H9 (cell line): ENCODE data around the gene USP53. TPM values are rescaled to one million over a fixed set of nuclear protein-coding genes. Genes with fewer than 3 reads are reported as not detected.

Experiments used
- DNase-seq: peaks from one replicate; pipeline ENCODE4 v3.0.0-alpha.2; 2017
- H2AFZ ChIP-seq: one replicate; pipeline ENCODE4 v1.6.1; 2013; ENCODE audit warnings: mild to moderate bottlenecking, low read length, control low read depth, moderate library complexity
- H2AK5ac ChIP-seq: 2 replicates; pipeline ENCODE4 v1.6.1; 2013; ENCODE audit warnings: low read length, control low read depth, mixed read lengths; ENCODE audit not compliant: insufficient read length
- H2BK120ac ChIP-seq: one replicate; pipeline ENCODE4 v1.6.1; 2013; ENCODE audit warnings: low read depth, mild to moderate bottlenecking, low read length, control low read depth, inconsistent platforms; ENCODE audit not compliant: poor library complexity, severe bottlenecking
- H2BK12ac ChIP-seq: 2 replicates; pipeline ENCODE4 v1.6.1; 2013; ENCODE audit warnings: low read length, control low read depth, mixed read lengths, low read depth; ENCODE audit not compliant: insufficient read length
- H2BK15ac ChIP-seq: 2 replicates; pipeline ENCODE4 v1.6.1; 2013; ENCODE audit warnings: low read depth, low read length, control low read depth
- H2BK20ac ChIP-seq: one replicate; pipeline ENCODE4 v1.6.1; 2013; ENCODE audit warnings: low read depth, mild to moderate bottlenecking, low read length, control low read depth, inconsistent platforms; ENCODE audit not compliant: poor library complexity, severe bottlenecking
- H2BK5ac ChIP-seq: 2 replicates; pipeline ENCODE4 v1.6.1; 2013; ENCODE audit warnings: low read length, control low read depth, mixed read lengths; ENCODE audit not compliant: insufficient read length
- H3K14ac ChIP-seq: 2 replicates; pipeline ENCODE4 v1.6.1; 2013; ENCODE audit warnings: low read length, control low read depth; ENCODE audit not compliant: insufficient read depth
- H3K18ac ChIP-seq: 2 replicates; pipeline ENCODE4 v1.6.1; 2013; ENCODE audit warnings: low read depth, mild to moderate bottlenecking, mixed read lengths, low read length, control low read depth; ENCODE audit not compliant: insufficient read length
- H3K23ac ChIP-seq: 2 replicates; pipeline ENCODE4 v1.6.1; 2013; ENCODE audit warnings: low read length, control low read depth, mixed read lengths, low read depth; ENCODE audit not compliant: insufficient read length
- H3K23me2 ChIP-seq: 2 replicates; pipeline ENCODE4 v1.6.1; 2013; ENCODE audit warnings: low read depth, mild to moderate bottlenecking, mixed read lengths, low read length, control low read depth; ENCODE audit not compliant: insufficient read length, poor library complexity, severe bottlenecking
- H3K27ac ChIP-seq: 2 replicates; pipeline ENCODE4 v1.5.1; 2013; ENCODE audit warnings: low read length, control low read depth, mixed read lengths, low read depth; ENCODE audit not compliant: insufficient read length
- H3K27me3 ChIP-seq: 2 replicates; pipeline ENCODE4 v1.6.1; 2013; ENCODE audit warnings: low read length, control low read depth, inconsistent platforms; ENCODE audit not compliant: insufficient read depth
- H3K4ac ChIP-seq: 2 replicates; pipeline ENCODE4 v1.6.1; 2013; ENCODE audit warnings: low read depth, mild to moderate bottlenecking, control low read depth, inconsistent platforms, low read length, moderate library complexity
- H3K4me1 ChIP-seq: 2 replicates; pipeline ENCODE4 v1.6.1; 2013; ENCODE audit warnings: low read length, control low read depth, inconsistent platforms; ENCODE audit not compliant: insufficient read depth
- H3K4me2 ChIP-seq: 2 replicates; pipeline ENCODE4 v1.6.1; 2013; ENCODE audit warnings: low read length, control low read depth, mixed read lengths; ENCODE audit not compliant: insufficient read length, insufficient read depth
- H3K56ac ChIP-seq: 2 replicates; pipeline ENCODE4 v1.6.1; 2013; ENCODE audit warnings: low read depth, mild to moderate bottlenecking, mixed read lengths, low read length, control low read depth; ENCODE audit not compliant: insufficient read length
- H3K79me1 ChIP-seq: 2 replicates; pipeline ENCODE4 v1.6.1; 2013; ENCODE audit warnings: low read depth, mild to moderate bottlenecking, moderate library complexity, low read length, control low read depth, inconsistent platforms; ENCODE audit not compliant: insufficient read depth, poor library complexity, severe bottlenecking
- H3K79me2 ChIP-seq: 2 replicates; pipeline ENCODE4 v1.6.1; 2013; ENCODE audit warnings: low read length, control low read depth, inconsistent platforms; ENCODE audit not compliant: insufficient read depth
- H3K9ac ChIP-seq: 2 replicates; pipeline ENCODE4 v1.6.1; 2013; ENCODE audit warnings: low read length, control low read depth, mixed read lengths; ENCODE audit not compliant: insufficient read length; ENCODE audit errors: extremely low read depth
- H3K9me3 ChIP-seq: one replicate; pipeline ENCODE4 v1.6.1; 2013; ENCODE audit warnings: low read depth, low read length, inconsistent platforms; ENCODE audit not compliant: control insufficient read depth
- H3T11ph ChIP-seq: one replicate; pipeline ENCODE4 v1.6.1; 2013; ENCODE audit warnings: mild to moderate bottlenecking, low read length, control low read depth, inconsistent platforms
- H4K20me1 ChIP-seq: one replicate; pipeline ENCODE4 v1.6.1; 2013; ENCODE audit not compliant: control insufficient read depth, insufficient read length, insufficient read depth
- H4K5ac ChIP-seq: 2 replicates; pipeline ENCODE4 v1.6.1; 2013; ENCODE audit warnings: low read depth, mild to moderate bottlenecking, mixed read lengths, low read length, control low read depth; ENCODE audit not compliant: insufficient read length
- H4K8ac ChIP-seq: replicated peaks from 2 replicates; pipeline ENCODE4 v1.6.1; 2013; ENCODE audit warnings: low read length, control low read depth, mixed read lengths, low read depth; ENCODE audit not compliant: insufficient read length
- H4K91ac ChIP-seq: 2 replicates; pipeline ENCODE4 v1.6.1; 2013; ENCODE audit warnings: low read depth, mild to moderate bottlenecking, moderate library complexity, mixed read lengths, low read length, control low read depth; ENCODE audit not compliant: insufficient read length
- H3K27ac Mint-ChIP-seq, 3 experiments: 2 replicates in 2 of 3; 3 replicates in 1 of 3; pipeline ENCODE4 v1.8.0; 2020 to 2021; ENCODE audit warnings: mixed read lengths in 3 of 3, mild to moderate bottlenecking in 1 of 3, moderate library complexity in 1 of 3
- H3K27me3 Mint-ChIP-seq: 2 replicates; pipeline ENCODE4 v1.8.0; 2021; ENCODE audit warnings: low read depth, mild to moderate bottlenecking, moderate library complexity, mixed read lengths
- H3K36me3 Mint-ChIP-seq, 3 experiments: 2 replicates in 2 of 3; 3 replicates in 1 of 3; pipeline ENCODE4 v1.8.0; 2020 to 2021; ENCODE audit warnings: low read depth in 3 of 3, mixed read lengths in 3 of 3; ENCODE audit not compliant: insufficient read depth in 1 of 3
- H3K4me1 Mint-ChIP-seq, 2 experiments: 2 replicates each; pipeline ENCODE4 v1.8.0; 2020; ENCODE audit warnings: mixed read lengths in 2 of 2
- H3K4me3 Mint-ChIP-seq, 2 experiments: 2 replicates in 1 of 2; 3 replicates in 1 of 2; pipeline ENCODE4 v1.8.0; 2020 to 2021; ENCODE audit warnings: mild to moderate bottlenecking in 2 of 2, mixed read lengths in 2 of 2, moderate library complexity in 1 of 2
- H3K9me3 Mint-ChIP-seq, 2 experiments: 2 replicates in 1 of 2; 3 replicates in 1 of 2; pipeline ENCODE4 v1.8.0; 2020; ENCODE audit warnings: mild to moderate bottlenecking in 2 of 2, mixed read lengths in 2 of 2, moderate library complexity in 1 of 2
- CTCF ChIP-seq: fragments of 200-600 bp; sonication (generic); conservative IDR thresholded peaks from 3 replicates; pipeline ENCODE4 v1.8.0; 2021; ENCODE audit warnings: antibody characterized with exemption, mild to moderate bottlenecking
- WGBS: extraction: QIAGEN DNeasy Blood & Tissue Kit; methylation state at CpG from one replicate; pipeline ENCODE4 v1.1.7; 2013; ENCODE audit warnings: missing lambda C conversion rate, low lambda C conversion rate, mixed read lengths; ENCODE audit not compliant: insufficient read length; ENCODE audit errors: extremely low coverage; 5-methylcytosine and 5-hydroxymethylcytosine counted together
- total RNA-seq: library from RNA; stranded (reverse); gene quantifications from 2 replicates; pipeline ENCODE4 v1.2.1, GENCODE V29; 2021

The USP53 gene
- total RNA-seq, 1 experiment from 2014 or later, result 18.4 TPM

GRCh38 chr4:119212964-119213606 lies 572 bp downstream of the USP53 start:
- Histone ChIP-seq H4K20me1 (no peaks in the 10 kb centered on the region), H3K27me3 (no peaks in the 10 kb centered on the region), H3K4me2 (peak overlapping the region; percentile 60), H2BK15ac (no peak overlapping the region), H2BK20ac (no peak overlapping the region), H3K27ac (peak overlapping the region; percentile 24), H3K9me3 (no peaks in the 10 kb centered on the region), H2AK5ac (no peak overlapping the region), H2BK120ac (no peak overlapping the region), H2AFZ (no peak overlapping the region), H4K5ac (no peak overlapping the region), H3K79me2 (peaks cover 3% of the 10 kb centered on the region; the same call in 1 of the 2 replicates), H3K9ac (peak overlapping the region; percentile 56), H3K4me1 (0 out of 2 replicates have a peak, but pooled peaks cover 2% of the 10 kb centered on the region), H3K79me1 (no peaks in the 10 kb centered on the region), H3K4ac (no peak overlapping the region), H3K23ac (no peak overlapping the region), H3K18ac (peak overlapping the region; percentile 41), H3T11ph (no peak overlapping the region), H2BK12ac (no peak overlapping the region), H2BK5ac (no peak overlapping the region), H3K23me2 (peaks cover 7% of the 10 kb centered on the region), H4K8ac (no peak overlapping the region), H3K14ac (peak overlapping the region; percentile 70), H3K56ac (no peak overlapping the region), H4K91ac (no peak overlapping the region)
- Mint-ChIP-seq H3K27ac (peak overlapping the region; percentile 98 to 99 (median 98)), H3K4me3 (peak overlapping the region; percentile 82 to 93), H3K4me1 (peaks cover 27 to 30% of the 10 kb centered on the region in 2 experiments), H3K9me3 (peaks cover 0 to 3% of the 10 kb centered on the region in 2 experiments; a peak in 1 of 5 replicates), H3K27me3 (peaks cover 4% of the 10 kb centered on the region), H3K36me3 (peaks cover 3 to 10% (median 8%) of the 10 kb centered on the region in 3 experiments; a peak in 6 of 7 replicates)
- WGBS, result no CpG with 5 or more reads among the region's 24 CpGs
- DNase-seq, result peak; percentile 92
- peak; percentile 44; the same call in 2 of the 3 replicates for TF ChIP-seq CTCF
